ENCODE measurements around the gene PXYLP1. TPM values are rescaled to one million over a fixed set of nuclear protein-coding genes. Genes with fewer than 3 reads are reported as not detected.

PXYLP1 gene
- total and polyA plus RNA-seq, 9 of the 15 experiments (the other 6 are each of a cell fraction or from before 2014, with no cell fraction given): 0.80 to 2.9 (median 1.3) TPM

DNA sequence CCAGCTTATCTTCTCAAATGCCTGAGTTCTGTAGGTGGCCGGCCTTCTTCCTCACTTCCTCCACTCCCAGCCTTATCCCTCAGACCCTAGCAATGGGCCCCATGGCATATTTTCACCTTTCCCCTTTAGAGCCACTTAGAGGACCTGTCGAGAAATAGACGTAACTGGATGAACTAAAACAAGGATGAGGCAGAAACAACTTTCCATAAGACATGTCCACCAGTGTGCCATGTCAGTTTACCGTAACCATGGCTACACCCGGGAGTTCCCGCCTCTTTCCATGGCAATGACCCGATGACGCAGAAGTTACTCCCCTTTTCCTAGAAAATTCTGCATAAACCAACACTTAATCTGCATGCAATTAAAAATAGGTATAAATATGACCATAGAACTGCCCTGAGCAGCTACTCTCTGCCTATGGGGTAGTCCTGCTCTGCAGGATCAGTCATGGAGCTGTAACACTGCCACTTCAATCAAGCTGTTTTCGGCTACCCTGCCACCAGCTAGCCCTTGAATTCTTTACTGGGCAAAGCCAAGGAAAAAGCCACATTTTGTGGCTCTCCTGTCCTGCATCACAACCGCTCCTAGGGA lies 81.6 kb downstream of the PXYLP1 start (continued):
- TF ChIP-seq ZNF444 (CRISPR knock-in tag; IDR thresholded peaks at IDR 0.05) (no peak), RBFOX2 (IDR thresholded peaks at IDR 0.05; ENCODE audit: low read depth, low read length) (no peak), MEIS2 (IDR thresholded peaks at IDR 0.05; ENCODE audit: partially characterized antibody) (peak; percentile 26), OTX1 (CRISPR knock-in tag; IDR thresholded peaks at IDR 0.05) (no peak), RFX5 (IDR thresholded peaks at IDR 0.05; ENCODE audit: low read depth, low read length) (no peak), CCNT2 (IDR thresholded peaks at IDR 0.05; ENCODE audit: borderline replicate concordance, extremely low read depth, insufficient read length, low read depth, low read length) (no peak), SREBF1 (IDR thresholded peaks at IDR 0.05; ENCODE audit: borderline replicate concordance, low read depth, low read length) (no peak), ZNF551 (CRISPR knock-in tag; IDR thresholded peaks at IDR 0.05) (no peak), ZNF133 (CRISPR knock-in tag; IDR thresholded peaks at IDR 0.05) (no peak), ATF7 (IDR thresholded peaks at IDR 0.05) (0 out of 2 replicates have a peak, but pooled peaks have one; percentile 67), ZNF766 (CRISPR knock-in tag; conservative IDR thresholded peaks at IDR 0.05) (no peak), BMI1 (IDR thresholded peaks at IDR 0.05; ENCODE audit: low read length) (peak; percentile 76), KDM4B (IDR thresholded peaks at IDR 0.05; ENCODE audit: borderline replicate concordance in 2 of 2, low read depth in 1 of 2) (no peak), EP400 (IDR thresholded peaks at IDR 0.05) (no peak), FOXK2 (conservative IDR thresholded peaks at IDR 0.05 in 1 of 2, IDR thresholded peaks at IDR 0.05 in 1 of 2; ENCODE audit: low read depth in 2 of 2) (peak in 1 of 2 experiments; percentile 73; a peak in 2 of 4 replicates), MTA1 (IDR thresholded peaks at IDR 0.05; ENCODE audit: borderline replicate concordance) (peak; percentile 3; the same call in 1 of the 2 replicates), ELF1 (tag; IDR thresholded peaks at IDR 0.05) (no peak), ATF1 (CRISPR knock-in tag; IDR thresholded peaks at IDR 0.05) (no peak), ATF1 (tag; IDR thresholded peaks at IDR 0.05) (no peak; the same call in 1 of the 2 replicates)
- TF ChIP-seq, protein P1, sequence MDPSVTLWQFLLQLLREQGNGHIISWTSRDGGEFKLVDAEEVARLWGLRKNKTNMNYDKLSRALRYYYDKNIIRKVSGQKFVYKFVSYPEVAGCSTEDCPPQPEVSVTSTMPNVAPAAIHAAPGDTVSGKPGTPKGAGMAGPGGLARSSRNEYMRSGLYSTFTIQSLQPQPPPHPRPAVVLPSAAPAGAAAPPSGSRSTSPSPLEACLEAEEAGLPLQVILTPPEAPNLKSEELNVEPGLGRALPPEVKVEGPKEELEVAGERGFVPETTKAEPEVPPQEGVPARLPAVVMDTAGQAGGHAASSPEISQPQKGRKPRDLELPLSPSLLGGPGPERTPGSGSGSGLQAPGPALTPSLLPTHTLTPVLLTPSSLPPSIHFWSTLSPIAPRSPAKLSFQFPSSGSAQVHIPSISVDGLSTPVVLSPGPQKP (CRISPR knock-in tag; IDR thresholded peaks at IDR 0.05): no peak
- TF ChIP-seq, protein P2, sequence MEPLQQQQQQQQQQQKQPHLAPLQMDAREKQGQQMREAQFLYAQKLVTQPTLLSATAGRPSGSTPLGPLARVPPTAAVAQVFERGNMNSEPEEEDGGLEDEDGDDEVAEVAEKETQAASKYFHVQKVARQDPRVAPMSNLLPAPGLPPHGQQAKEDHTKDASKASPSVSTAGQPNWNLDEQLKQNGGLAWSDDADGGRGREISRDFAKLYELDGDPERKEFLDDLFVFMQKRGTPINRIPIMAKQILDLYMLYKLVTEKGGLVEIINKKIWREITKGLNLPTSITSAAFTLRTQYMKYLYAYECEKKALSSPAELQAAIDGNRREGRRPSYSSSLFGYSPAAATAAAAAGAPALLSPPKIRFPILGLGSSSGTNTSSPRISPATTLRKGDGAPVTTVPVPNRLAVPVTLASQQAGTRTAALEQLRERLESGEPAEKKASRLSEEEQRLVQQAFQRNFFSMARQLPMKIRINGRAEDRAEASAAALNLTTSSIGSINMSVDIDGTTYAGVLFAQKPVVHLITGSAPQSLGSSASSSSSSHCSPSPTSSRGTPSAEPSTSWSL (CRISPR knock-in tag; IDR thresholded peaks at IDR 0.05; ENCODE audit: borderline replicate concordance): no peak
- TF ChIP-seq, protein P3, sequence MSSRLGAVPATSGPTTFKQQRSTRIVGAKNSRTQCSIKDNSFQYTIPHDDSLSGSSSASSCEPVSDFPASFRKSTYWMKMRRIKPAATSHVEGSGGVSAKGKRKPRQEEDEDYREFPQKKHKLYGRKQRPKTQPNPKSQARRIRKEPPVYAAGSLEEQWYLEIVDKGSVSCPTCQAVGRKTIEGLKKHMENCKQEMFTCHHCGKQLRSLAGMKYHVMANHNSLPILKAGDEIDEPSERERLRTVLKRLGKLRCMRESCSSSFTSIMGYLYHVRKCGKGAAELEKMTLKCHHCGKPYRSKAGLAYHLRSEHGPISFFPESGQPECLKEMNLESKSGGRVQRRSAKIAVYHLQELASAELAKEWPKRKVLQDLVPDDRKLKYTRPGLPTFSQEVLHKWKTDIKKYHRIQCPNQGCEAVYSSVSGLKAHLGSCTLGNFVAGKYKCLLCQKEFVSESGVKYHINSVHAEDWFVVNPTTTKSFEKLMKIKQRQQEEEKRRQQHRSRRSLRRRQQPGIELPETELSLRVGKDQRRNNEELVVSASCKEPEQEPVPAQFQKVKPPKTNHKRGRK (tag; IDR thresholded peaks at IDR 0.05): no peak

Data from K562 (cell line).